Subcutaneous adipose tissue (tissue), 4 donors: ENCODE data around the gene ITIH5. TPM values are rescaled to one million over a fixed set of nuclear protein-coding genes. Genes with fewer than 3 reads are reported as not detected.

Experiments
- CTCF ChIP-seq: fragments of 450-650 bp; IDR thresholded peaks from one replicate; pipeline ENCODE4 v1.5.1; 2016; ENCODE audit warnings: low read depth, mild to moderate bottlenecking, control low read depth, antibody characterized with exemption, moderate library complexity
- total RNA-seq, 4 donors: library from RNA; depleted of rRNA; stranded (reverse); fragments of >200 nt; gene quantifications; one replicate each; pipeline ENCODE4 v1.1.0, GENCODE V29; 2016

ITIH5 gene
- total RNA-seq, 4 donors from 2014 or later, result 149 to 377 (median 239) TPM

DNA sequence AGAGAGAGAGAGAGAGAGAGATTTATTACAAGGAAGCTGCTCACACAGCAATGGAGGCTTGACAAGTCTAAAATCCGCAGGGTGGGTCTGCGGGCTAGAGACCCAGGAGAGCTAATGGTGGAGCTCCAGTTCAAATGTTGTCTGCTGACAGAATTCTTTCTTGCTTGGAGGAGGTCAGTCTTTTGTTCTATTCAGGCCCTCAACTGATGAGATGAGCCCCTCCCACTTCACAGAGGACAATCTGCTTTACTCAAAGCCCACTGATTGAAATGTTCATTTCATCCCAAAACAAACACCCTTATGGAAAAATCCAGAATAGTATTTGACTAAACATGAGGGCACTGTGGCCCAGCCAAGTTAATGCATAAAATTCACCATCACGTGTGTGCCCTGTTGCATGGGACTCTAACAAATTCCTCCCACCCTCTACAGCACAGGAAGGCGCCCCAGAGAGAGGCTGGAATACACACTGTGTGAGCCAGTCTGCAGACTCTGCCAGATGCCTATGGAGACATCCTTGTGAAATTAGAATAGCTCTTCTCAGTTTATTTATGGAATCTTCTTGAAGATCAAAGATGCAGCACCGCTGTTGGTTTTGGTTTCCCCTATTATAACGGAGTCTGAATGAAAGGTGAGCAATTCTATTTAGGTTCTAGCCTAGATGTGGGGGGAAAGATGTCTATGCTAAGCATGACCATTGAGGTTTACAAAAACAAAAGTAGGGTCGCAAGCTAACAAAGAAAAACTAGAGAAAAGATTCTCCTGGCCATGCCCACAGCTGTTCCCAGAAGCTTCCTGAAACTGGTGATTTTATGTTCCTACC, 132.9 kb downstream of the ITIH5 start:
- no peak for TF ChIP-seq CTCF

DNA sequence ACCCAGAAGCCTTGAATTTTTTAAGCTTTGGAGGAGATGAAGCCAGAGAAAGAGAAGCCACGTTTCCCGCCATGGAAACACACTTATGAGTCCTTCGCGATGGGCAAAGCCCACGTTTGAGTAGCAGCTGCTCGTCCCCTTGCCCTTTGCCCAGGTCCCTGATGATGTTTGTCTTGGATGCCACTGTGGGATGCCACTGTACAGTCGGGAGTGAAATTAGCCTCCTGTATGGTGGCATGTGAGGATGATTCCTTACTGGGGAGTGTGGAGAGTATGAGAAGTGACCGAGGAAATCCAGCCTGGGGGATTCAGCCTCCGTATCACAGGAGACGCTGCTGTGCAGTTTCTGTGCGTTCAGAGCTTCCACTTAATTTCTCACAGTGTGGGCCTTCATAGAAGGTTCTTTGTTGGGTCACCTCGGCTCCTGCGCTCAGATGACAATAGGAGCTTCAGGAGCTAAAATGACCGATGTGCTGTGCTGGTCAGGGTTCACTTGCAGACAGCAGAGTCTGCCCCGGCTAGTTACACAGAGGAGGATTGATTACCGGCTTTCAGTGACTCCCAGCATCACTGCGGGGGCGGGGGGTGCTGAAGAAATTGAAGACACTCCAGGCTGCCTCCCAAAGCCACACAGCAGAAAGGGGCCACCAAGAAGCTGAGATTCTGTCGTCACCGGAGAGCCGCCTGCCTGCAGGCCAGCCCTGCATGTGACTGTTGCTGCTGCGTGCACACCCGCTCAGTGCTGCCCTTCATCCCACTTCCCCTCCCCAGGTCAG, 133.9 kb downstream of the ITIH5 start:
- TF ChIP-seq CTCF, result no peak

DNA sequence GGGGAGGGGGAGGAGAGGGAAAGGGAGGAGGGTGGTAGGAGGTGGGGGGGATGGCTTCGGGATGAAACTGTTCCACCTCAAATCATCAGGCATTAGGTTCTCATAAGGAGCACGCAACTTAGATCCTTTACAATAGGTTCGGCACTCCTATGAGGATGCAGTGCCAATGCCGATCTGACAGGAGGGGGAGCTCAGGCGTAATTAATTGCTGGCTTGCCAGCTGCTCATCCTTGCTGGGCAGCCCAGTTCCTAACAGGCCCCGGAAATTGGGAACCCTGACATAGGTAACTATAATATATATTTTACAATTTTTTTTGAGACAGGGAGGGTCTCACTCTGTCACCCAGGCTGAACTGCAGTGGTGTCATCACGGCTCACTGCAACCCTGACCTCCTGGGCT, 137.1 kb downstream of the ITIH5 start:
- TF ChIP-seq CTCF, result no peak

DNA sequence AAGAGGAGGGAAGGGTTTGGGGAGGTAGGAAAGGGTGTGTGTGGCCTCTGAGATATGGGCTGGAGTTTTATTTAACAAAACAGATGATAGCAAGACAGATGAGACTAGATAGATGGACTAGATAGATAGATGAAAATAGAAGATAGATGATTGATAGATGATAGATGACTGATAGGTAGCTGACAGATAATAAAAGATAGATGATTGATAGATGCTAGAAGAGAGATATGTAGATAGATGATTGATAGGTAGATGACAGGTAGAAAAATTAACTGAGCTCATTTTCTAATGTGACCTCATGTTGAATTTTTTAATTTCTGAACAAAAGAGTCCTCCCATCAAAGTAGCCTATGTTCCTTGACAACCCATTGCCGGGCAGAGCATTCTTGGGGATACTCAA, 139.3 kb downstream of the ITIH5 start:
- no peak for TF ChIP-seq CTCF

DNA sequence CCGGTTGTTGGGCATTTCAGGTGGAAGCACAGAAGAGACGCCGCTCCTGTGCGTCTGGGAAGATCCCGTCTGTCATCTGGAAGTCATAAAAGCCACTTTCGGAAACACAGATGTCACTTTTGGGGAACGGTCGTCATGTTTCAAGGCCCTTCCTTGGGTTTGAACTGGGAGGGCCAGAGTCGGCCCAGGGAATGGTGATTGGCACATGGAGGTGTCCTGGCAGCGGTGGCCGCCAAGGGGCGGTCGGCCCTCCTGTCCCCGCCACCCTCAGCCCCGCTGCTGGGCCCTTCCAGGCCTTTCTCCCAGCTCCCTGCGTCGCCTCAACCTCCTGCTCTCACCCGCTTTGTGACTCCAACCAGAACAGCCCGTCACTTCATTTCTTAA, 140.8 kb downstream of the ITIH5 start:
- no peak for TF ChIP-seq CTCF

DNA sequence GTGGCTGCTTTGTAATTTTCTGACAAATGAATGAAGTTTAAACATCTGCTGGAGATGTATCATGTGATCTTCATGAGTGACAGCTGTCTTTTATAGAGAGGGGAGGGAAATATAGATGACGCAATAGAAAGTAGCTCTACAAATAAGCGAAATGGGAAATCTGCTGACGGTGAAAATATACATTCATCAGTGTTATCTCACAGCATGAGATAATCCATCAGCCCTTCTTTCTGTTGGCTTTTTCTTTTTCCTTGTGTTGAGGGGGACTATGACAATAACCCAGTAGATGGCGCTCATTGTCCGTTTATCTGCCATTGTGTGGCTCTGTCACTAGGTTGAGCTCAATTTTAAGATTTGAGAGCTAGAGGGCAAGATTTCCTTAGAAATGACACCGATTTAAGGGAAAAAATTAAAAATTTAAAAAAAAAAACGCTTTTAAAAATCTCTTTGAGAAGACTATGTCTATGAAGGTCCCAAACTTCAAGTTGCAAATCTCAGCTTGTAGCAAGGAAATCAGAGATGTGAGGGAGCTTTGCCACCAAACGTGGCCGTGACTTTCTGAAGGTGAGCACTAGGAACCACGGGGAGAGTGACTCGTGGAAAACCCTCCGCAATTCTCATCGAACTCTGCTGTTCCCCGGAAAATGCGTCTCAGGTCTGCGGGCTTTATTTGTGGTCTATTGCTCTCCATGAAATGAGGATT, 141.3 kb downstream of the ITIH5 start:
- TF ChIP-seq CTCF, result no peak

GRCh38 chr10:7523656-7524055, 143.1 kb downstream of the ITIH5 start:
- no peak for TF ChIP-seq CTCF
